Astrocyte (in vitro differentiated cells and primary cell): ENCODE measurements around the gene ARL15.

Experiments used
- CTCF ChIP-seq: IDR thresholded peaks from 2 replicates; pipeline ENCODE4 v1.5.1; 2011; ENCODE audit warnings: low read depth, mild to moderate bottlenecking, inconsistent platforms, low read length, moderate library complexity; ENCODE audit not compliant: insufficient read depth
- EZH2 ChIP-seq: IDR thresholded peaks from 2 replicates; pipeline ENCODE4 v1.6.1; 2012; ENCODE audit warnings: mild to moderate bottlenecking, low read length, inconsistent platforms; ENCODE audit not compliant: insufficient read depth

GRCh38 chr5:54292866-54293265, 17.5 kb downstream of the ARL15 start:
- TF ChIP-seq CTCF: no peak
- no peak for TF ChIP-seq EZH2
